Stimulated activated CD4-positive, alpha-beta T cell treated with anti-CD3 and anti-CD28 coated beads, TNF-alpha, amount 100 ng/mL, for 24 hours (primary cell): ENCODE results near the gene ACOX2.

Experiments
- DNase-seq, 3 experiments: peaks; one replicate each; pipeline ENCODE4 v3.0.0-alpha.2; 2020; ENCODE audit warnings: low read depth in 3 of 3

Gene ACOX2

DNA sequence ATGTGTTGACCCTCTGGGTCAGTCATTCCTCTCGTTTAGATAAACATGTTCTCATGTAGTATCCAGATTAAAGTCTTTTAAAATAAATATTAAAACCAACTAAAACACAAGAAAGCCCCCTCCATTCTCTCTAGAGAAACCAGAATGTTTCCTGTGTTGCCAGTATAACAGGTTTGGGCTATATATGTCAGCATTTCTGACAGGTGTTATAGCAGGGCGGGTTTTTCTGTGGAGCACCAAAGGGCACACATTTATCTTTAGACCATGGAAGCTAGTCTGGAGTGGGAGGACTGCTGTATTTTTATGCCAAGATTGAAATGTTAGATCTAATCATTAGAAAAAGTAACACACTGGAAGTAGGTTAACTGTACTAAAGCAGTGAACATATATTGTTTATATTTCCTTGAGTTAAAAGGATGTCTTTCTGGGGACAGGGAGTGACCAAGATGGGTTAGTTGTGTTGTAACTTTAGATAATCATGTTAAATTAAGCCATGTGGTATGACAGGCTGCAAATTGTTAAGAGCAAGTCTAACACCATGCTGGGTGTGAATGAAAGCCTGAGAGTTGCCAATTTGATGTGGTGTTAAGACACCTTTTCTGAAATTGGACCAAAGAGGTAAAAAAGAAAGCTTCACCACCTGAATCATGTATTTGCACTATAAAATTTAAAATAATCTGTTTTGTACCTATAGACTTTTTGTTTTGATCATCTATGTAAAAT lies 29.5 kb downstream of the ACOX2 start:
- DNase-seq, result no peak

DNA sequence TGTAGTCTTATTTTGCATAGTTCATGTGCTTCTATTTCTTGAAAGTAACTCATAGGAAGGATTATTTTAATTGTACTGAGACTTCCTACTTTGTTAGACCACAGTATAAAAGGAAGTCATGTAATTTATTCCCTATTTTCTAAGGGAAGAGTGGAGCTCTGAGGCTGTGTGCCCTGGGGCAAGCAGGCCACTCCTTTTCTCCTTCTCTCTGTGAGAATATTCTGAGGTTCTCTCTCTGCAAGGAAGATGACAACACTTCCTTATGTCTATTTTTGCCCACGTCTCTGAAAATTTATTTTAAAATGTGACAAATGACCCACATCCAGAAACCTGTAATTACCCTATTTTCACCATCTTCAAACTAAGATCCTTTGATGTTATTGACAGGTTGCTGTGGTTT lies 34.1 kb downstream of the ACOX2 start:
- no peak for DNase-seq

DNA sequence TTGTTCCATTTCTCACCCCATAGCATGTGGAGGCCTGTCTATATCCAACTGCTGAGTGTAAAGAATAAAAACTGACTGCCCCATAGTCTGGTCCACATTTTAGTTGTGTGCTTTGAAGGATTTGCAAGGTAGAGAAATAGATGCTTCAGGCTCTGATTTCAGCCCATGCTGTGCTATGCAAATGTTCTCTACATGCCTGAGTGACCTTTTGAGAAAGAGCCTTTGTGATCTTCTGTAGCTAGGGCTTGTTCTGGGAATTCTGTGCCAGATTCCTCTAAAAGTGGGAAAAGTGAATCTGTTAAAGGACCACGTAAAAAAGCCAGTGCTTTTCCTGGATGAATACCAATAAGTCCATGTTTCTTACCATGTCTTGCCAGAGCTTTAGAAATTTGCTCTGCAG lies 39.9 kb downstream of the ACOX2 start:
- no peak for DNase-seq

DNA sequence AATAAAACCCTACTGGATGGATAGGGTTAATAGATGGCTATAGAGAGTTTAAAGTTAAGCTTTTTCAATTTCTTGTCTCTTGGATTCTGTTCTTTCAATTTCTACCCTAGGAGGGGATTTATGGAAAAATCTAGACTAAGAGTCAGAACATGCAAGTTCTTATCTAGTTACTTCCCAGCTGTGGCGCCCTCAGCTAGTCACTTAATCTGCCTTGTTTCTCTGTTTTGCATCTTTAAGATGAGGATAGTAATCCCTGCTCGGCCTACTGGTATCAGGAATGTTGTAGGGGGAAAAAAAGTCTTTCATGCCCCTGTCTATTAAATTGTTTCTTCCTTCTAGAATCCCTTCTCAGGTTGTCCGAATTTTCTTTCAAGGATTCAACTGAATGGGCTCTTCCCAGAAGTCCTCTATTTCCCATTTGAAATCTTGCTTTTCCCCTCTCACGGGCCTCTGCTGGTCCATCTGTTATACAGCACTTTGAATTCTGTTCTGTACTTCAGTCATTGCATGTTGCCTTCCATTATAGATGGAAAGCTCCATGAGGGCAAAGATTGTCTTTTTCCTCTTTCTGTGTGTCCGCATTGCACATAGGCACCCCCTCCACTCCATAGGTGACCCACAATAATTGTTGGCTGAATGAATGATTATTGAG lies 40.7 kb downstream of the ACOX2 start:
- no peak for DNase-seq

DNA sequence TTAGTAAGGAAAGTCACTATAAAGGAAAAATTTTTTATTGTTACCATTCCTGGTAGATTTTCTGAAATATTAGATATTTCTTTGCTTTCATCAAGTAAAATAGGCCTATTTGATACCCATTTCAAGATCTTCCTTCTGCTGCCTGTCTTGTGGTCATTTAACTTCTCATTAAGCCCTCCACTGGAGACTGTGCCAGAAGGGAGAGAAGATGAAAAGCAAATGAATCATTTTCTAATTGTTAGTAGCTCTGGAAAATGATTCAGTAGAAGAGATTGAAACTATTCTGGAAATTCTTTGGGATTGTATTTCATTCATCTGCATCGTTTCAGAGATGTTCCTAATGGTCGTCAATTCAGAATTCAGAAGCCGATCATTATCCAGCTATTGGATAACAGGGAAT lies 41.9 kb downstream of the ACOX2 start:
- no peak for DNase-seq

DNA sequence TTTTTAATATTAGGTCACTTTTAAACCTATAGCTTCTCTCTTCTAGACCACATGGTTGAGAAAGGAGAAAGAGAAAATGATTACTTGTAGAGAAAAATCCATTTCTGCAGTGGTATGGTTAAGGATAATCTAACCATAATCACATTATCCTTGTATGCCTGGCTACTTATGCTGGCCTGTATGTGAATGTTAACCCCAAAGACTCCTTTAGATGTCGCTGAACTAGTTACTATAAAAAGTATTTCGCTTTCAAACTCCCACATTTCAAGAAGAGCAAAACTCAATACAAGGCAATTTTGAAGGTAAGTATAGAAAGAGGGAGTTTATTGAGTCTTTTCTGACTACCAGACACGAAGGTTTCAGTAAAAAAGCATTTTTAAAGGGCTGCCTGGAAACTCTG lies 42.9 kb downstream of the ACOX2 start:
- no peak for DNase-seq

DNA sequence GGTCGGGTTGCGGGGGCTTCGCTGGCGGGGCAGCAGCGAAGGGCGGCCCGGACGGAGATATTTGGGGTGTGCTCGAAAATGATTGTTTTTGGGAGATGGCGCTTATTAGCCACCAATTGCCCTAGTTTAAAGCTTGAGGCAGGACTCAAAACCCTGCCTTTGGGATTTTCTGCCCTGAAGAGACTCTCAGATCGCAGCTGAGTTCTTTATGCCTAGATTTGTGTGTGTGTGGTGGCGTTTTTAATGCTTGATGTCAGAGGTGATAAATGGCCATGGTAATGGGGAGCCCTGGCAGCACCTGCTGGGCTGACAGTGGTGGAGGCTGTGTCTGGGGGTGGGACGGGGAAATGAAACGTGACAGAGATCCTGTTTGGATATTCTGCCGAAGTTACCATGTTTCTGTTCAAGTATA lies 44.5 kb downstream of the ACOX2 start:
- DNase-seq, result peak in 1 of 3 experiments; percentile 38

DNA sequence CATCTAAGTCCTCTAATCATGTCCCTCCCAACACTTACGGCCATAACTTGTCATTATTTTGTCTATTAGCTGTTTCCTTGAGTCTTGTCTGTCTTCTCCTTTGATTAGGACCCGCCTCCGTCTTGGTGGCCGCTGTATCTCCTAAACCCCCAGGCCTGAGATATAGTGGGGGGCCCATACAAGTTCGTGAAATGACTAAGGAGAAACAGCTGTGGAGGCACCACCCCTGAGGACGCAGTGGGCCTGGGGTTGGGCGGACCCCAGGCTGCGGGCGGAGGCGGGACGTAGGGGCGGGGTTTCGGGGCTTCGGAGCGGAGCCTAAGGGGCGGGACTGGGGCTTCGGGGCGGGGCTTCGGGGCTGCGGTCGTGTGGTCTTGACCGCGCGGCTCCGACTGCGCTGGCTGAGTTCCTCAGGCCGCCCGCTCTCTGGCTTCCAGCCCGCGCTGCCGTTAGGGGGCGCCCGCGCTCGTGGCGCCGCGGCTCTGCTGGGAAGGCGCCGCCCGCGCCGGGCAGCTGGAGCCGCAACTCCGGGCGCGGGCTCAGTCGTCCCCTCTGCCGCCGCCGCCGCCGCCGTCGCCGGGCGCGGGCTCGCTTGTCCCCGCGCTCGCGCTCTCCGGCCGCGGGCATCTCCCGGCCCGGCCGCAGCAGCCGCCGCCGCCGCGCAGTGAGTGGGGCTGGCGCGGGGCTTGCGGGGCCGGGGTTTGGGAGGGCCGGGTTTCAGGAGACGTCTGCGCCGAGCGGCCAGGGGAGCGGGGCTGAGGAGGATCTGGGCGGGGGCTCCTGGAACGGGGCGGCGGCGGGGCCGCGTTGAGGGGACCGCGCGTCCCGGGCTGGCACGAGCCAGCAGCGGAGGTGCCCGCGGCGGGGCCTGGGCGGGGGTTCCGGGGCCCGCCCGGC lies 45.2 kb downstream of the ACOX2 start, which contains the start of gene KCTD6:
Gene KCTD6 (plus strand): TSS at position 591 of the 897 bp plus-strand sequence. CDS start 6,660 bp downstream, outside the sequence.
- DNase-seq, result peak; percentile 64 to 89 (median 76)

DNA sequence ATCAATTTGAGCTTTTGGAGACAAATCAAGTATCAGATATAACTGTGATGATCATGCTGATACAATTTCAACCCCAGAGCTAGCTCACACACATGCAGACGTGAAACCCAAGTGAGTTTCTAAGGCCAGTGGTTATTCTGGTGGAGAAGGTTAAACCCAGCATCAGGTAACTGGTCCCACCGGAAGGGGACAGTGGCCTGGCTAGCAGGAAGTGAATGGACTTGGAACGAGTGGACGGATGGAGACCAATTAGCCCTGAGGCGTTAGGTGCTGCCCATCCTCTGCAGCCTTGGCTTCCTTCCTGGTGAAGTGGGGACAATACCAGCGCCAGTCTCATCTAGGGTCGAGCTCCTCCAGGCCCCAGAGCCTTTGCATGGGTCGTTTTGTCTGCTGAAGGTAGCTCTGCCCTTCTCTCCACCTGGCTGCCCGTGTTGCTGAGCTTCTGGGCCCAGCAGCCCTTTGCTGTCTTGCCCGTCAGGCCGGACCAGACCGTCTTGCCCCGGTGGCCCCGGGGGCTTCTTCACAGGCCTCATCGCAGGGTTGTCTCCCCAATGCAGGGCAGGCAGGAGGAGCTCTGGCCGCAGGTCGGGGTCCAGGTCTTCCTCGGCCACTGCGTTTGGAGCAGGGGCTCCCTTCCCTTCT lies 46.0 kb downstream of the ACOX2 start:
- no peak for DNase-seq

DNA sequence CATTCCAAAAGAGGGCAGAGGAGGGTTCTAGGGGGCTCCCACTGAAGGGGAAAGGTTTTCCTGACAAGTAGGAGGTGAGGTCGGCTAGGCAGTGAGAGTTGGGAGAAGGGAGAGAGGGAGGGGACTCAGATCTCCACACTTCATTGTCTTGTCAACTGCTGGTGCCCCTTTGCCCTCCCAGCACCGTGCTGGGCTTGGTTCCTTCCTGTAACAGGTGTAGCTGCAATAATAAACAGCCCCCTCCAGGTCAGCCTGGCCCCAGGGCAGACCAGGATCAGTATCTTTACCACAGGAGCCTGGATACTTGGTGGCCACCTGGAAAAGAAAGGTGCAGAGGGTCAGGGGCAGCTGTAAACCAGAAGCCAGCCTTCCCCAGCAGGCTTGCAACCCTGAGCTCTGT lies 48.0 kb downstream of the ACOX2 start:
- DNase-seq, result no peak

DNA sequence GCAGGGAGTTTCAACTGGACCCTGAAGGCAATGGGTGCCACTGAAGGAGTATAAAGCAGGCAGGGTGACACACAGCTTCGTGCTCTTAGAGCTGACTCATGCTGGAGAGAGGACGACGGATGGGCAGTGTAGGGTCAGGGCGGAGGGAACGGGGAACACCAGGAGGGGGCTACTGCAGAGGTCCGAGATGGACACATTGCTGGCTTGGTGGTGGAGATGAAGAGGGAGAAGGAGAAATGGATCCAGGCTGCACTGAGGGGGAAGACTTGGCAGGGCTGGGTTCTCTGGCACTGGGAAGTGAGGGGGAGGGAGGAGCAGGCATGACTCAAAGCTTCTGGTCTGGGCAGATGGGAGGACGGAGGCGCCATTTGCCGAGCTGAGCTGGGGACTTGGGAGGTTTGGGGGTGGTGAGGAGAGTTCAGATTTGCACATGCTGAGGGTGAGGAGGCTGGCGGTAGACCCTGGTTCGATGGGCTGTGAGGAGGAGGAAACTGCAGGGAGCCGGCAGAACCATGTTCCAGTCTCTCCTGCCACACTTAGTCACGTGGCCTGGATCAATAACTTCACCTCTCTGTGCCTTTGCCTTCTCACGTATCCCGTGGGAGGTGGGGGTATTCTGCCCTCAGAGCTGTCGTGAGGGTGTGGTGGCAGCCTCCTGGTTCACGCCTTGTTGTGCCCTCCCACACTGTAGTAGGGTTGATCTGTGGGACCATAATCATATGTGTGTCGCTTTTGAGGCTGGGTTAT lies 49.7 kb downstream of the ACOX2 start:
- DNase-seq, result no peak

DNA sequence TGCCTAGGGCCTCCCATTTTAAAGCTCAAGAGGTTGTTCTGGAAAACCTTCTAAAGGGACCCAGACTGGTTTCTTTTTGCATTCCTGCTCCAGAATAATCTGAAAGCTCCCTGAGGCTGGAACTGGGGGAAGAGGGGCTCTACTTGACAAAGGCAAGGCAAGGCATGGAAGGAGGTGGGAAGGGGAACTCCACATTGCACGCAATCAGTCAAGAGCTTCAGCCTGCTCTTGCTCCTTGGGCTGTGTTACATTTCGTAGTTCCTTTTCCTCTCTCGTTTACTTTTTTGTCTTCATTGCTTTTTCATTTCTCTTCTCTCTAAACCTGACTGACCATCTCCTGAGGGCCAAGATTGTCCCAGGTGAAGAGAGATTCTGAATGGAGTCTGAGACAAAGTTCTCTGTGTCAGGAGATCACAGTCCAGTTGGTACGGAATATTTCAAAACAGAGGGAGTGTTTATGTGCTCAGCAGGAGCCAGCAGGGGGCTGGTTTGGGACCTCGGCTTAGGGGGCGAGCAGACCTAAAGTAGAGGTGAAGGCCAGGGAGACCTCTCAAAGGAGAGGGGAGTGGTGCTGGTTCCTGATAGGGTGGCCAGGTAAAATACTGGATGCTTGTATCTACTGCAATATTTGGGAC lies 51.1 kb downstream of the ACOX2 start:
- no peak for DNase-seq

DNA sequence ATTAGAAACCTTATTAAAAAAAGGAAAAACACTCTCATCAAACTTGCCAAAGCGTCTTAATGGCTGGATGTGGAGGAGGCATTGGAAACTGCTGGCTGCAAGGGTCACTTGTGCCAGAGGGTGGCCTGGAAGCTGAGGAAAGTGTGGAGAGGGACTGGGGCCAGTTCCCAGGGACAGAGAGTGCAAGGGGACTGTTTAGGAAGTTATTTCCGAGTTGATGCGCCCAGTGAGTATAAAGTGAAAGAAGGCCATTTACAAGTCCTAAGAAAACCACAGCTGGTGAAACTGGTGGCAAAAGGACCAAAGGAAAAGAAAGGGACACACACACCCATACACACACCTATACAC lies 52.3 kb downstream of the ACOX2 start:
- DNase-seq, result no peak

DNA sequence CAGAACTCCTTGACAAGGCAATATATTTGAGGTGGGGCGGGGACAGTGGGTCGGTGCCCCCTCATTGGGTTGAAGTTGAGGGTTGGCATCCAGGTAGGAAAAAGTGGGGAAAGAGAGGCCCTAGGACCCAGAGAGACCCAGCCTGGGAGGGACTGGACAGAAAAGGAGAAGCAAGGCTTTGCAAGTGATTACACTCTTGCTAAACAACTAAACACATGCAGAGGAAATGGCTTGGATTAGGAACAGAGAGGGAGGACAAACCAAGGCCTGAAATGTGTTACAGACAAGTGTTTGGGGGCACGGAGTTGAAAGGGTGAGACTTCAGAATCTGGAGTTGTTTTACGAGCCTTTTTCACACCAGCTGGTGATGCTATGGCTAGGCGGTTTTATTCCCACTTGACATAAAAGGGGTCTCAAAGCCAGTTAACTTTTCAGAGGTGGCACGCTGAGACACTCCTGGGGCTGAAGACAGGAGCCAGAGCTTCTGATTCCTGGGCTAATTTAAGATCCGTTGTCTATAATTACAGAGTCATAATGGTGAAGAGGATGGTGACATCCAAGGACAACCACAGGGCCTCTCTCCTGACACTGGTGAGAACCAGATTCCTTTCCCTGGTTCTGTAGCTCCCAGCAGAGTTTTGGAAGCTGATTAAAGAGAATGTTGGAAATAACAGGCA lies 52.8 kb downstream of the ACOX2 start:
- no peak for DNase-seq

DNA sequence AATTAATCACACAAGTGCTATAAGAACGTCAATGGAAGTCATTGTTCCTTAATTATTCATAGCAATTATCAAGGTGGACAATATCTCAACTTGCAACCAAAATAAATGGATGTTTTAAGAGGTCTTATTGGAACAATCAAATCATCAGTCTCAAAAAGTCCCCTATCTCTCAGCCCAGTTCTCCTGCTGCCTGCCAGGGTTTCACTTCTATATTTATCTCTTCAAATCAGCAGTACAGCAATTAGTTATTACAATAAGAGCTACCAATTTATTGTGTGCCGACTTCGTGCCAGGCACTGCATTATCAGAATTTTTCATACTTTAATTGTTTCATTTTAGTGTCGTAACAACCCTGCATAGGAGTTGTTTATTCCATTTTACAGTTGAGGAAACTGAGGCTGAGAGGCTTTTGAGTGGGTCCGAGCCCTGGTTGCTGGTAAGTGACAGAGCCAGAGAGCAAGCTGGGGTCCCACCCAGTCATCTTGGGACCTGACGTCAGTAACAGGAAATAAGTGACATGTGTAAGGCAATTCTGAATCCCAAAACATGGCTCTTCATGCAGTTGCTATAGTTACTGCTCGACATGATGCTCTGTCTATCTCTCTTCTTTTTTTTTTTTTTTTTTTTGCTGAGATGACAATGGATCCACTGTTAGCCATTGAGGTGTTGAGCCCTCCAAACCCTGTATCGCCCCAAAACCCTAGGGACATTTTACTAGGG lies 53.9 kb downstream of the ACOX2 start:
- no peak for DNase-seq

DNA sequence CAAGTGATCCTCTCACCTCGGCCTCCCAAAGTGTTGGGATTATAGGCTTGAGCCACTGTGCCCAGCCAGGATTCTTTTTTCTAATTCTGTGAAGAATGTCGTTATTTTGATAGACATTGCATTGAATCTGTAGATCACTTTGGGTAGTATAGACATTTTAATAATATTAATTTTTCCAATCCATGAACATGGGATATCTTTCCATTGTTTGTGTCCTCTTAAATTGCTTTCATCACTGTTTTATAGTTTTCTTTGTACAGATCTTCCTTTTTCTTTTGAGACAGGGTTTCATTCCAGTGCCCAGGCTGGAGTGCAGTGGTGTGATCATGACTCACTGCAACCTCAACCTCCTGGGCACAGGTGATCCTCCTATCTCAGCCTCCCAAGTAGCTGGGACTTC lies 56.7 kb downstream of the ACOX2 start:
- no peak for DNase-seq

DNA sequence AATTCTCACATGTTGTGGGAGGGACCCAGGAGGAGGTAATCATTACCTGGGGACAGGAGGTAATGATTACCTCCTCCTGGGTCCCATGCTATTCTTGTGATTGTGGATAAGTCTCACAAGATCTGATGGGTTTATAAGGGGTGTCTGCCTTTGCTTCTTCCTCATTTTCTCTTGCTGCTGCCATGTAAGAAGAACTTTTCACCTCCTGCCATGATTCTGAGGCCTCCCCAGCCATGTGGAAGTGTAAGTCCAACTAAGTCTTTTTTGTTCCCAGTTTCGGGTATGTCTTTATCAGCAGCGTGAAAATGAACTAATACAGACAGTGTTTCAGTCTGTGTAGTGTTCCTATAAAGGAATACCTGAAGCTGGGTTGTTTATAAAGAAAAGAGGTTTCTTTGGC lies 58.2 kb downstream of the ACOX2 start:
- DNase-seq, result no peak

DNA sequence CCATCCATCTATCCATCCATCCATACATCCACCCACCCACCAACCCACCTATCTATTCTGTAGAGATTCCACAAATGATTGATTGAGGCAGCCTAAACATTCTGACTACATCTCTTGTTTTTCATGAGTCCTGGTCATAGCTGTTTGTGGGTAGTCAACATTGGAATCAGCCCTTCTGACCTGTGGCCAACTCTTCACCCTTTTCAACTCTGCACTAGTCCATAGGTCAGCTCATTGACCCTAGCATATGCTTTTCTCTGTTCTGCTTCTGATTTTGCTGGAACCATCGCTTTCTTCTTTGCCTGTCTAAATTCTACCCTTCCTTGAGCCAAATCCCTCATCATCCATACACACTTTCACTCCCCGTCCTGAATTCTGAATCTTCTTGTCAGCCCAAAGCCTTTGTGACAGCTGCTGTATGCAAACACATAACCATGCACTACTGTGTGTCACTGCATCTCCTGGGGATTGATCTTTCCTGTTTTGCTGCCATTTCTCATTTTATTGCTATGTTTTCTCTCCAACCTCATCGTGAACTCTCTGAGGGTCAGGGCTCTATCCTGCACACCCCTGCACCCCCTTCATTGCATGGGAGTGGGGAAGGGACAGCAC lies 61.9 kb downstream of the ACOX2 start:
- DNase-seq, result no peak

DNA sequence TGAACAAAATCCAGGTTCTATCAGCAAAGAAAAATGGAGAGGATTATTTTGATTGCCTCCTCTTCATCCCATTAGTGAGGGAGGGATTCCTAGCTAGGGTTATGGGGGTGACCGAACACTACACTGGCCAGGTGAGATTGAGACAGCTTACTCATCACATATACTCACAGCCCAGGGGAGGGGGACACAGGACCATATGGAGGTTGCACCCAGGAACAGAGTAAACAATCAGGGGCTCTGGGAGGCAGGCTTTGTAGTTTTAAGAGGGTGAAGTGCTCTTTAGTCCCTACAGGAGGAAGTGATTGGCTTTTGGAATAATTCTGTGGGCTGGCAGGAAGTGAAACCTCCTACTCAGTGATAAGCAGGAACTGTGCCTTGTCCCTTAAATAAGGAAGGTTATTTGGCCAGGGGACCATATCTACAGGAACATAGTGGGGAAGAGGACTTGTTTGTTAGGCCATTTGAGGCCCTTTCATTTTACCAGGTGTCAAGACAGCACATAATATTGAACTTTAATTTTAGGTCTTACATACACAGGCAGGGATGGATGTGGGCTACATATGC lies 62.6 kb downstream of the ACOX2 start:
- no peak for DNase-seq
